HG03175 (cell line): Measurements from ENCODE around the gene MS4A6A.
A peak's percentile ranks its signal among the peaks of the same experiment; 100 is the strongest.
"Not testable (repeated sequence)": the region's sequence is repeated elsewhere in the genome, so short reads cannot be mapped to it uniquely, and the experiment has no call there.

Experiments used
- ATAC-seq: cut with Tn5 transposase; IDR thresholded peaks from one replicate; pipeline ENCODE4 v1.9.1; 2021; ENCODE audit warnings: mild to moderate bottlenecking, moderate library complexity; ENCODE audit not compliant: unreplicated experiment

MS4A6A gene

DNA sequence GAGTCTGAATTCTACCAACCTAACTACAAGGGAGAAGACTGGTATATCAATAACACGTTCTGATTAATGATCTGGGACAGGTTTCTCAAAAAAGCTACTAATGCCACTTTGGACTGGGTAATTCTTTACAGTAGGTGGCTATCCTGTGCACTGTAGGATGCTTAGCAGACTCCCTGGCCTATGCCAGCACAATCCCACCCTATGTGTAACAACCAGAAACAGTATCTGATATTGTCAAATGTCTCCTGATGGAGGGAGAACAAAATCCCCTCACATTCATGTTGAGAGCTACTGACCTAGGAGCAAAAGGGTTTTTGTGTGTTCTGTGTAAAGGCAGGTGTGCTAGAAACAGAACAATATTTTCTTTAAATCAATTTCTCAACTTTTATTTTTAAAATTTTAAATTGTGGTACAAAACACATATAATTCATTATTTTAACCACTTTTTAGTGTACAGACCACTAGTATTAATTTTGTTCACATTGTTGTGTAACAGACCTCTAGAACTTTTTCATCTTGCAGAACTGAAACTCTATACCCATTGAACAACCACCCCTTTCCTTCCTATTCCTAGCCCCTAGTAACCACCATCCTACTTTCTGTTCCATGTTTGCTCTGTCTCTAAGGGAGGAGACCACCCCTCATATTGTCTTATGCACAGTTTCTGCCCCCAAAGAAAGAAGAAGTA lies 2.1 kb upstream of the MS4A6A start:
- peak; percentile 63 for ATAC-seq

DNA sequence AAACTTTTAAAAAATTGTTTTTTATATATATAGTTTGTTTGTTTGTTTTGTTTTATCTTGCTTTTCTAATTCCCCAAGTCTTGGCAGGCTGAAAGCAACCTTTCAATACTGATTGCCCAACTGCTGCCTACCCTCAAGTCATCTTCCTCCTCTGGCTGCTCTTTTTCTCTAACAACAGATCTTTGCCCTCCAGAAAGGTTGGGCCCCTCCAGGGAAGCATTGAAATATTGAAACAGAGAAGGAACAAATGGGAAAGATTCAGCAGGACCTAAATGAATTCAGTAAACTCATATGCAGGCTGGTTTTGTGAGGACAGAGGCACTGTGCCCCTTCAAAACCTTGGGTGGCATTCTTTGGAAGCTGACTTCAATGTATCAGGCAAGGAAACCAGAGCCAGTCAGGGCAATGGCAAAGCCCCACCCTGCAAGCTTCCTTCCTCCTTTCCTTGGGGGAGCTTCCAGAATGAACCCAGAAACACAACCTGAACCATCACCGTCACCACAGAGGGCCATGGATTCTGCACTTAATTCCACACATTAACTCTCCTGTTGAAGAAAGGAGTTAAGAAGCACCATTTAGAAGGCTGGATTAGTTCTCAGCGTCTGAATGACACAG lies 815 bp upstream of the MS4A6A start:
- no peak for ATAC-seq

DNA sequence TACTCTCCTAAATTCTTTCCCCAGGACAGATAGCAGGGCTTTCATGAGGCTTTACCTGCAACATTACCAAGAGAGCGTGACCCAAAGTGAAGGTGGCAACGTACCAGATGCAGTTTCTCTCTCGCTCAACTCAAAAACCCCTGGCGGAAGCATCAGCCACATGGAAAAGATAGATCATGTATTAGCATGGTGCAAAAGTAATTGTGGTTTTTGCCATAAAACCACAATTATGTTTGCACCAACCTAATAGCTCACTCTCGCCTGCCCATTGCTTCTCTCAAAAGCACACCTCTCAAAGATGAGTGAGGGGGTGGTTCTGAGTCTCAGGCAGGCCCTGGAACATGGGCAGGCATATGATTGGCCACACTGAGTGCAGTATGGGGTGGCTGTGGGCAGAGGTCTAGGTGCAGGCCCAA lies 7.0 kb downstream of the MS4A6A start:
- peak; percentile 76 for ATAC-seq

DNA sequence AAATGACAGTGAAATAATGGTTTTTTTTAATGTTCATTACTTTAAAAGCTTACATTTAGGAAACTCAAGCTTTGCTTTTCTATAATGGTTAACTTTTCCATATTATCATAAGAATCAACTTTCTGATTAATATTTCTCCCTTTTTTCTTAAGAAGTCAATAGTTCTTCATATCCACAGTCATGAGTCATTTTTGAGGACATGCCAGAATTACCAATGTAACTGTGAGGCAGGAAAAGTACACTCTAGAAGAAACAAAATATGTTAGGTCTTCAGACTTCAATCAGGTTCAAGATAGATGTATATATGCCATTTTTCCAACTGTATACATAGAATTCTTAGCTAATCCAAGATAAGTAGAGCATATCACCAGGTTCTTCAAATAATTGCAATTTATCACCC lies 10.9 kb downstream of the MS4A6A start:
- no peak for ATAC-seq

DNA sequence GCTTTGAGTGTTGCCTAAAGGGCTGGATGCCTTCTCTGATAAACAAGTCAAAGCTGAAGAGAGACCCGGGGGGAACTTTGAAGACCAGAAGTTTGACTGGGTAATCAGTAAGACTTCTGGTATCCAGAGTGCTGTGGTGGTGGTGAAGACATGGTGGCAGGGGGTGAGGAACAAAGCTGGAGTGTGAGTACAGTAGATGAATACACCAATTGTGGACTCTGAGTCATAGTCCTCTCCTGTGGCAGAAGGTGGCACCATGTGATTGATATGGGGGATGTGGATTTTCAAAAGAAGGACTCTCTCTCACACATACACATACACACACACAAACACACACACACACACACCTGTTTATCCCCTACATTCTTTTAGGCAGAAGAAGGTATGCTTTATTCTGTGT lies 12.3 kb downstream of the MS4A6A start:
- no peak for ATAC-seq

DNA sequence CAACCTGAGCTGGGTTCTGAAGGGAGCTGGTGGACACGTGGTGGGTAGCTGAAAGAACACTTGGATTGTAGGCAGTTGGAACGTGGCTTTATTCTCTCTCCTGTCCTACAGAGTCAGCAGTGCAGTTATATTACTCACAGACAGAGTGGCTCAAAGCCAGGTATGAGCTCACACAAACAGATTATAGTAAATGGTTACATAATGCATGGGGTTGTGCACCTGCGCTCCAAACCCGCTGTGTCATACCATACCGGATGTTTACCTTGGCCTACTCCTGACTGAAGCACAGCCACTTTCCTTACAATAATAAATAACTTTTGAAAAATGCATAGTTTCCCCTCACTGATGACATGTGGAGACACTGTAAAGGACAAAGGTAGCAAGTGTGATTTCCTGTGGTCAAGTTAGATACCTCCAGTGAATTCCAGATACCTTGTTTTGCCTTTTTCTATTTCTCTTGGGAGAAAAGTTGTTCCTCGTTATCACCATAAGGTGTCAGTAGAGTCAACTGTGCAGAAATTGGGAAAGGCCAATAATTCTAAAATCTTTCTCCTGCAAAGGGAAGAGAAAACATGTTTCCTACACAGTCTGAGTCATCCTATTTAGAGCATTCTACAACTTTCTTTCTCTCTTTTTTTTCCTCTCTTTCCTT lies 13.5 kb downstream of the MS4A6A start:
- ATAC-seq, result peak; percentile 40

DNA sequence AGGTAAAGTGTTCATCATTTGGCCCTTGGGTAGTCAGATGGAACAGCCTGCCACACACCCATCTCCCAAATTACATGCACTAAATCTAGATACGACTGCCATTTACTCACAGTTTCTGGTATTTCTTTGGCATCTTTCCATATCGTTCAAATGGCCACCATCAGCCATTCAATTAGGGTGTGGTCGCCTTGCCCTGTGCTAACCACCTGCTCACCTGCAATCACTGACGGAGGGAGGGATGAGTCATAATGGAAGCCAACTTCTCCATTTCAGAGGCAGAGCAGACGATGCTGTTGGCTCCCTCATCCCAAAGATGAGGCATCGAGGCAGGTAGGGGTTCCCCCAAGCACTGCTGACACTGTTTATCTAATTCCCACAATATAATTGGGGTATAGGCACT lies 14.6 kb downstream of the MS4A6A start:
- no peak for ATAC-seq

DNA sequence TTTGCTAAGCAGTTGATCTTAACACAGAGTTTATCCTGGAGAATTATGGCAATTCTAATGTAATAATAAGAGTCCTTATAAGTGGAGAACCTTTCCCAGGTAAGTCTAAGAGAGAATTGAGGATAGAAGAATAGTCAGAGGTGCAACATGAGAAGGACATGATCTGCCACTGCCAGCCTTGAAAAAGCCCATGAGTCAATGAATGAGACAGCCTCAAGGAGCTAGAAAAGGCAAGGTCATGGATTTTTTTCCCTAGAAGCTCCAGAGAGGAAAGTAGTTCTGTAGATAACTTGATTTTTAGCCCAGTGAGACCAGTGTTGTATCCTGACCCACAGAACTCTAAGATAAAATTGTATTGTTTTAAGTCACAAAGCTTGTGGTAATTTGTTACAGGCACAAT lies 16.9 kb downstream of the MS4A6A start:
- no peak for ATAC-seq

DNA sequence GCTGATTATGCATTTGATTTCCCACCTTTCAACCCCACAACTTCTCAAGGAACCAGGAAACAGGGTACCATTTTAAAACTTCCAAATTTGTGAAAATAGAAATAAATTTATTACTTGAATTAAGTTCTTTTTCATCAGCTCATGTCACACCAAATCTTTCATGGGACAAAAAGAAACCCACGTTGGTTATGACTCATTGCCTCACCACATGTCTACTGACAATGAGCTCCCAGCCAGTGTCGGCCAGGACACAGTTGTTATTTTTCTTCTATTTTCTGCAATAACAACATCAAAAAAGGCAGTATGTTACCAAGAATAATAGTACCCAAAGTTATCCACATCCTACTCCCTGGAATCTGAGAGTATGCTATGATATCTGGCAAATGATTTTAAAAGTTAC lies 17.3 kb downstream of the MS4A6A start:
- ATAC-seq, result no peak

DNA sequence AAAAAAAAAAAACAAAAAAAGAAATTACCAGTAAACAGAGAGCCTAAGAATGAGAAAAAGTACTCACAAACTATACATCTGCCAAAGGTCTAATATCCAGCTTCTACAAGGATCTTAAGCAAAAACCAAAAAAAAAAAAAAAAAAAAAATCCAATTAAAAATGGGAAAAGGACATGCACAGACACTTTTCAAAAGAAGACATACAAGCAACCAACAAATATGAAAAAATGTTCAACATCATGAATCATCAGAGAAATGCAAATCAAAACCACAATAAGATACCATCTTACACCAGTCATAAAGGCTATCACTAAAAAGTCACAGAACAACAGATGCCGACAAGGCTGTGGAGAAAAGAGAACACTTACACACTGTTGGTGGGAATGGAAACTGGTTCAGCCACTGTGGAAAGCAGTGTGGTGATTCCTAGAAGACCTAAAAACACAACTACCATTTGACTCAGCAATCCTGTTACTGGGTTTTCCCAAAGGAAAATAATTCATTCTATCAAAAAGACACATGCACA lies 18.3 kb downstream of the MS4A6A start:
- no peak for ATAC-seq

DNA sequence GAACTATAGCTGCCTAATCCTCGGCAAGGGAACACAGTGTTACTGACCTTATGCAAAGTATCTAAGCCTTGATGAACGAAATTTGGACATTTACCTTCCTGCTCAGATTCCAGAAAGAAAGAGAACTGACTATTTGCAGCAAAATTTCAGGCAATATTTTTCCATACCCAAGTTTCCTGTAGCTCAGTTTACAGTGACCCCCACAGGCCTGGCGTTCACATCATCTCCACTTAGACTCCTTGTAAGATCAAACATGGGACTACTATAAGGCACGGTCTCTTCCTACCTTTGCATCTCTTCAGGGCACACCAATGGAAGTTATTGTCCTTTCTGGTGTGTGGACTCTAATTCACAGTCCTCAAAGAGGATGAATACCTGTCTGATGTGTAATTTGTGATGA lies 21.1 kb downstream of the MS4A6A start:
- no peak for ATAC-seq

DNA sequence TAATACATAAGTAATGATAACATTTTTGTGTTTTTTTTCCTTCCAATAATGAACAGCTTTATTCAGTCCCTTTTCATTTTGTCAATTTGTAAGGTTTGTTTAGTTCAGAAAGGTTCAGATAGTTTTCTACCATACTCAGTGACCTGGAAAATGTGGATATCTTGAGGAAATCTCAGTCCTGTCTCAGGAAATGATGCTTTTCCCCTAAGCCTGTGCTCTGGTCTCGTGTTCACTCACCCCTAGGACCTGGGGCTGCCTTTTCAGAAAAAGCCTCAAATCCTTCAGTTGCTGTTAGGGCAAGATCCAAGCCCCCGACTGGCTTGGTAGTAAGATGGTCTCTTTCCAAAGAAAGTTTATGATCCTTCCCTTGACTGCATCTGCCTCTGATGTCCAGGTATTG lies 21.8 kb downstream of the MS4A6A start:
- ATAC-seq, result no peak

DNA sequence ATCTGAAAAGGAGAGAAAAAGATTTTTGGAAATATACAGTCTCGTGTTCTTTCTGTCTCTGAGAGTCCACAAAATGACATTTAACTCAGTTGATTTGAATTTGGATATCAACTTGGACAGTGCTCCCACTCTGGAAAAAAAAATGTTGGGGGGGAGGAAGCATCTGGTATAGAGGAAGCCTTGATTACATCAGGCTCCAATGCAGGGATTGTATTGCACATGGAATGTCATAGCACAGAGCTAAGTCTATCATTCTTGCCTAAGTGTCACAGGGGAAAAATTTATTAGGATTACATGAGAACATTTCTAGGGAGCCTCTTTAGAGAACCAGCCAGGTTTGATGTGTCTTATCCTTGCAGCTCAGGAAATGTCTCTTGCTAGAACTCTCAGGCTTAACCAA lies 23.0 kb downstream of the MS4A6A start:
- ATAC-seq, result no peak

DNA sequence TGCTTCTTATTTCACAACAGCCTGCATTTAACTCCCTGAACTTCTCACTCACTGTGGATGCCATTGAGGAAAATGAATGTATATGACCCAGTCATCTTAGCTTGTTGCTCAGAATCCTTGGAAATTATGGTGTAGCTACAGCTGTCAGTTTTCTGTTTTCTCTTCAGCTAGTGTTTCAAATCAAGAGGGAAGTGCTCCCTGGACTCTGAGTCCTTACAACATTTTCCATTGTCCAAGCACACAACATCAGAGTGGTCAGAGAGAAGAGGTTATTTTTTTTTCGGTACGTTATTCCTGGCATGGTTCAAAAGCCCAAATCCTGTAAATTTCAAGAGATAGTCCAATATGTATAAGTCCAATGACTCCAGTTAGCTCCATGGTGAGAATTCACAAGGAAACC lies 23.6 kb downstream of the MS4A6A start:
- ATAC-seq, result no peak

DNA sequence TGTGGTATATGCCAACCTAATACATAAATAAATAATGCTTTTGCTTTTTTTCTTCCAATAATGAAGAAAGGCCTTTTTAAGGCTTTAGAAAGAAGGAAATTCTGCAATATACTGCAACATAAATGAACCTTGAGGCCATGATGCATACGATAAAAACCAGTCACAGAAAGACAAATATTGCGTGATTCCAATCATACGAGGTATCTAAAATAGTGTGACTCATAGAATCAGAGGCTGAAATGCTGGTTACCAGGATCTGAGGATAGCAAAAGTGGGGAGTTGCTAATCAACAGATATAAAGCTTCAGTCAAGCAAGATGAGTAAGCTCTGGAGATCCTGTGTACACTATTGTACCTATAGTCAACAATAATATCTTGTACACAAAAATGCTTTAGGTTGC lies 24.2 kb downstream of the MS4A6A start:
- ATAC-seq, result no peak

DNA sequence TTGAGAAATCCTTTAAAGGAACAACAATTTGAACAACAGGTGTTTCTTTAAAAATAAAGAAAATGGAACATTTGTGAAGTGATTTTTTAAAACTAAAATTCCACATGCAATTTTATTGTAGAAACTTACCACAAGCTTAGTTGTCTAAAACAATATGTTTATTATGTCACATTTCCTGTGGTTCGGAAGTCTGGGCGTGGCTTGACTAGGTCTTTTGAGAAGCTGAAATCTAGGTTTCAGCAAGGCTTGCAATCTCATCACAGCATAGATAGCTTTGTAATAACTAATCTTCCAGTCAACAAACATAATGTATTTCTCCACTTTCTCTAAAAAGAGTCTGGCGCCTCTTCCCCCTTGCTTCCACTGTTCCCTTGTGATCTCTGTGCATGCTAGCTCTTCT lies 27.0 kb downstream of the MS4A6A start:
- ATAC-seq, result no peak

DNA sequence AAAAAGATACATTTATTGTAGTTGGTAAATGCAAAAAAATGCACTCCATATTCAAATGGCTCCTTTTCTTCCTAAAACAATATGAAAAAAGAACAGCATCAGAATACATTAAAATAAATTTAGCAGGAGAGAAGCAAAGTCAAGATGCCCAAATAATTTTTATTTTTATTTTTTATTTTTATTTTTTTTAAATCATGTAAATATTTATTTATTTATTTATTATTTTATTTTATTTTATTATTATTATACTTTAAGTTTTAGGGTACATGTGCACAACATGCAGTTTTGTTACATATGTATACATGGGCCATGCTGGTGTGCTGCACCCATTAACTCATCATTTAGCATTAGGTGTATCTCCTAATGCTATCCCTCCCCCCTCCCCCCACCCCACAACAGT lies 30.2 kb downstream of the MS4A6A start:
- not testable (repeated sequence) for ATAC-seq

DNA sequence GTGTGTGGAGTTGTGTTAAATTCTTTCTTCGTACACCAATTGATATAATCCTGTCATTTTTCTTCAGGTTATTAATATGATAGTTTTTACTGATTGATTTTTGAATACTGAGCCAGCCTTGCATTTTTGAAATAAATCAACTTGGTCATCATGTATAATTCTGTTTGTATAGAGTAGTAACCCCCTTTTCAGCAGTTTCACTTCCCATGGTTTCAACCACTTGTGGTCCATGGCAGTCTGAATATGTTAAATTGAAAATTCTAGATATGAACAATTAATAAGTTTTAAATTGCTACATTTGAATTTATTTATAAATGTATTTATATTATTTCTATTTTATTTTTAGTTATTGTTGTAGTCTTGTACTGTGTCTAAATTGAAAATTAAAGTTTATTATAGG lies 32.6 kb downstream of the MS4A6A start:
- ATAC-seq, result no peak

DNA sequence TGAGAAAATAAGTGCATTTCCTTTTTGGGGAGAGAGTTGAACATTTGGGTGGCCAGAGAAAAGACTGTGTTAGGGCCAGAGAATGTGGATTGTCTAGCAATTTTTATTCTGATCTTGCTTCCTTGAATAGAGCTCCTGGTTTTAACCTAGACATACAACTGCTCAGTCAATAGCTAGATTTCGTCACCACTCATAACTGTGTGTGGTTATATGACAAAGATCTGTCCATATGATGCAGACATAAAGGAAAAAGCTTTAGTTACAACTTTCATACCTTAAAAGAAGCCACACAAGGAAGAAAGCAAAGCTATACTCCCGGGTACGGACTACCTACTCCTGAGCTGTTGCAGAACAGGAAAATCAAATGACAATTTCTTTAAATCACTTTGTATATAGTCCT lies 37.2 kb downstream of the MS4A6A start:
- no peak for ATAC-seq

DNA sequence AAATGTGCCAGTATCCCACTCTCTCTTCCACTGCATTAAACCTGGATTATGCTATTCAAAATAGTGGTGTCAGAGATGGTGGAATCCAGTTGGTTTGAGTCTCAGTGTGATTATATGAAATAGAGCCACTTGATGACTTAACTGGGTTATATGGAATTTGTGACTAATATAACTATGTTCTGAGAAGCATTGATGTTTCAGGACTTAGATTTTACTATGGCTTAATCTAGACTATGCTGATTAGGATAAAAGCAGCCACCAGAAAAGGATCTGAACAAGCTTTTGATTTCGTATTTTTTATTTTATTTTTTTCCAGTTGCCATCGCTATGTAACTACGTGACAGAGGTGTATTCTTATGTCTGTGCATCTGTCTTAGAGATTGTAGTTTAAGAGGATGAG lies 39.1 kb downstream of the MS4A6A start:
- ATAC-seq, result no peak

DNA sequence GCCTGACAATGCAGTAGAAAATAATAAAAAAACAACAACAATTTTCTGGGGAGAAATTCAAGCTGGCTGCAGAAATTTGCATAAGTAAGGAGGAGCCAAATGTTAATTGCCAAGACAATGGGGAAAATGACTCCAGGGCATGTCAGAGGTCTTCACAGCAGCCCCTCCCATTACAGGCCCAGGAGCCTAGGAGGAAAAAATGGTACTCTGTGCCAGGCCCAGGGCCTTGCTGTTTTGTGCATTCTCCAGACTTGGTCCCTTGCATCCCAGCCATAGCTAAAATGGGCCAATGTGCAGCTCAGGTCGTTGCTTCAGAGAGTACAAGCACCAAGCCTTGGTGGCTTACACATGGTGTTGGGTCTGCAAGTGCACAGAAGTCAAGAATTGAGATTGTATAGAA lies 49.0 kb downstream of the MS4A6A start:
- no peak for ATAC-seq

DNA sequence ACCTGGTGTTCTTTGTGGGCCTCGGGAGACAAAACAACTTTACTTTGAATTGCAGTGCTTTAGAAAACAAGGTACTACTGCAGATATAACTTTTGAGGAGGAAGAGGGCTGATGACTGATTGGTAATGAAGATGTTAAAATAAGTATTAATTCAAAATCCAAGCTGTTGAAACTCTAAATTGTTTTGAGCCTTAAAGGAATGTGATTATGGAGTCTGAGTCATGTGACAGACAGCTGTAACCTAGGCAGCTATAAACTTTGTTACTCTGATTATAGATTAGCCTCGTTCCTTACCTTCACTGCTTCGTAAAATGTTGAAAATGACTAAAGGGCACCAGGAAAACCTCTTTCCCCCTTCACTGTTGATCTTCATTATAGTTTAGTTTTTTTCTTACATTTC lies 51.0 kb downstream of the MS4A6A start:
- no peak for ATAC-seq
